GM12878 (cell line): ENCODE results near the gene RBSN. TPM values are rescaled to one million over a fixed set of nuclear protein-coding genes. Genes with fewer than 3 reads are reported as not detected.
A peak's percentile ranks its signal among the peaks of the same experiment; 100 is the strongest.

Experiments used
- BCL11A ChIP-seq: IDR thresholded peaks from 2 replicates; pipeline ENCODE4 v1.6.1; 2011; ENCODE audit warnings: low read depth, low read length
- BMI1 ChIP-seq: fragments of 450-650 bp; IDR thresholded peaks from 2 replicates; pipeline ENCODE4 v1.6.1; 2016; ENCODE audit warnings: mild to moderate bottlenecking, moderate library complexity, borderline replicate concordance
- CBX5 ChIP-seq: sonication (generic); IDR thresholded peaks from 2 replicates; pipeline ENCODE4 v1.6.1; 2016; ENCODE audit warnings: low read depth, moderate library complexity, mild to moderate bottlenecking, inconsistent platforms
- CREB1 ChIP-seq: IDR thresholded peaks from 2 replicates; pipeline ENCODE4 v1.6.1; 2012; ENCODE audit warnings: low read depth, mild to moderate bottlenecking, inconsistent platforms
- IRF4 ChIP-seq: IDR thresholded peaks from 2 replicates; pipeline ENCODE4 v1.6.1; 2011; ENCODE audit warnings: low read depth, low read length
- JUNB ChIP-seq: IDR thresholded peaks from 2 replicates; pipeline ENCODE4 v1.6.1; 2016; ENCODE audit warnings: antibody characterized with exemption, mild to moderate bottlenecking
- MEF2B ChIP-seq: fragments of 450-650 bp; IDR thresholded peaks from 2 replicates; pipeline ENCODE4 v1.6.1; 2018; ENCODE audit warnings: mild to moderate bottlenecking, moderate library complexity; ENCODE audit not compliant: partially characterized antibody, poor library complexity, severe bottlenecking
- MTA3 ChIP-seq: IDR thresholded peaks from 2 replicates; pipeline ENCODE4 v1.6.1; 2012; ENCODE audit warnings: low read length, inconsistent platforms, borderline replicate concordance
- MXI1 ChIP-seq: fragments of 150-350 bp; IDR thresholded peaks from 2 replicates; pipeline ENCODE4 v1.6.1; 2011; ENCODE audit warnings: low read depth, mild to moderate bottlenecking, inconsistent platforms, low read length, improper control_type of control experiment
- MYC ChIP-seq: IDR thresholded peaks from 2 replicates; pipeline ENCODE4 v1.6.1; 2011; ENCODE audit warnings: mild to moderate bottlenecking, low read length, moderate library complexity, inconsistent platforms; ENCODE audit not compliant: insufficient read depth, insufficient replicate concordance, insufficient read length, severe bottlenecking
- NFIC ChIP-seq: IDR thresholded peaks from 2 replicates; pipeline ENCODE4 v1.6.1; 2012; ENCODE audit warnings: low read depth, mild to moderate bottlenecking, inconsistent platforms, low read length, moderate library complexity
- NR2C2 ChIP-seq: IDR thresholded peaks from 2 replicates; pipeline ENCODE4 v1.6.1; 2011; ENCODE audit warnings: borderline replicate concordance, low read depth; ENCODE audit not compliant: control insufficient read depth, insufficient read length
- PAX5 ChIP-seq: IDR thresholded peaks from 2 replicates; pipeline ENCODE4 v1.6.1; 2011; ENCODE audit warnings: low read depth, low read length, borderline replicate concordance
- RFX5 ChIP-seq: IDR thresholded peaks from 2 replicates; pipeline ENCODE4 v1.6.1; 2011; ENCODE audit warnings: low read depth, low read length, improper control_type of control experiment
- SPI1 ChIP-seq: IDR thresholded peaks from 2 replicates; pipeline ENCODE4 v1.6.1; 2011; ENCODE audit warnings: low read depth, mild to moderate bottlenecking, low read length, moderate library complexity, borderline replicate concordance; ENCODE audit not compliant: insufficient read depth
- SREBF1 ChIP-seq: IDR thresholded peaks from 2 replicates; pipeline ENCODE4 v1.6.1; 2012; ENCODE audit warnings: mild to moderate bottlenecking, low read length
- STAT3 ChIP-seq: IDR thresholded peaks from 2 replicates; pipeline ENCODE4 v1.6.1; 2011; ENCODE audit warnings: low read depth, low read length, improper control_type of control experiment
- ZNF217 ChIP-seq: fragments of 450-650 bp; IDR thresholded peaks from 2 replicates; pipeline ENCODE4 v1.6.1; 2017; ENCODE audit warnings: antibody characterized with exemption, mild to moderate bottlenecking
- ZNF24 ChIP-seq: fragments of 450-650 bp; IDR thresholded peaks from 2 replicates; pipeline ENCODE4 v1.6.1; 2017; ENCODE audit warnings: antibody characterized with exemption, mild to moderate bottlenecking
- polyA plus RNA-seq, 11 experiments: library from polyadenylated mRNA; depleted of rRNA in 4 of 11; unstranded in 6 of 11; stranded (reverse) in 5 of 11; fragments of >200 nt; fragmentation: Nextera tagmentation in 4 of 11; fragmentation: Illumina TruSeq in 1 of 11; extraction: Ambion mirVana in 4 of 11; extraction: Trizol in 1 of 11; gene quantifications; 1 replicate in 1 of 11; 2 replicates in 10 of 11; pipeline versions ENCODE4 v1.2.1 to v1.2.3, GENCODE V29; 2011 to 2016; ENCODE audit warnings: inconsistent platforms in 2 of 11, missing spikeins in 2 of 11, low read depth in 1 of 11
- total RNA-seq, 4 experiments: library from RNA; depleted of rRNA in 3 of 4; stranded (reverse); fragments of >200 nt in 3 of 4; fragmentation: Illumina TruSeq in 1 of 4; extraction: Trizol in 1 of 4; gene quantifications; 2 replicates each; pipeline versions ENCODE4 v1.2.1 to v1.2.3, GENCODE V29; 2013 to 2021
- TF ChIP-seq, protein P1 (sequence below): fragments of 450-650 bp; IDR thresholded peaks from 2 replicates; pipeline ENCODE4 v1.6.1; 2016; ENCODE audit warnings: mild to moderate bottlenecking, moderate library complexity, borderline replicate concordance
- TF ChIP-seq, protein P2 (sequence below): fragments of 450-650 bp; IDR thresholded peaks from 2 replicates; pipeline ENCODE4 v1.6.1; 2018; ENCODE audit warnings: borderline replicate concordance, mild to moderate bottlenecking; ENCODE audit not compliant: partially characterized antibody
- TF ChIP-seq, protein P3 (sequence below): fragments of 450-650 bp; IDR thresholded peaks from 2 replicates; pipeline ENCODE4 v1.6.1; 2017; ENCODE audit warnings: mild to moderate bottlenecking, low read depth, inconsistent platforms; ENCODE audit not compliant: poor library complexity, severe bottlenecking

RBSN gene
- total and polyA plus RNA-seq, 10 of the 15 experiments (the other 5 are each of a cell fraction or from before 2014, with no cell fraction given), result 2.0 to 17.5 (median 10.5) TPM

DNA sequence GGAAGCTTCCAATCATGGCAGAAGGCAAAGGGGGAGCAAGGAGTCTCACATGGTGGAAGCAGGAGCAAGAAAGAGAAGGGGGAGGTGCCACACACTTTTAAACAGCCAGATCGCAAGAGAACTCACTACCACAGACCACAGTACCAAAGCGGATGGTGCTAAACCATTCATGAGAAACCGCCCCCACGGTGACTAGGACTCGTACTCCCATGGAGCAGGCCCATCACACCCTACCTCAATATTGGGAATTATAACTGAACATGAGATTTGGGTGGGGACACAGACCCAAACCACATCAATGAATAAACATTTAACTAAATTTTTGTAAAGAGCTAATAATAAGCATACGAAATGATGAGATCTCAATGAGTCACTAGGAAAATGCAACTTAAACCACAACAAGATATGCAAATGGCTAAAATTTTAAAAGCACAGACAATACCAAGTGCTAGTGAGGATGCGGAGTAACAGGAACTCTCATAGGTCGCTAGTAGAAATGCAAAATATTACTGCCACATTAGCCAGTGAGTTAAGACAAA, 43.9 kb downstream of the RBSN start (continued):
- TF ChIP-seq, protein P1, sequence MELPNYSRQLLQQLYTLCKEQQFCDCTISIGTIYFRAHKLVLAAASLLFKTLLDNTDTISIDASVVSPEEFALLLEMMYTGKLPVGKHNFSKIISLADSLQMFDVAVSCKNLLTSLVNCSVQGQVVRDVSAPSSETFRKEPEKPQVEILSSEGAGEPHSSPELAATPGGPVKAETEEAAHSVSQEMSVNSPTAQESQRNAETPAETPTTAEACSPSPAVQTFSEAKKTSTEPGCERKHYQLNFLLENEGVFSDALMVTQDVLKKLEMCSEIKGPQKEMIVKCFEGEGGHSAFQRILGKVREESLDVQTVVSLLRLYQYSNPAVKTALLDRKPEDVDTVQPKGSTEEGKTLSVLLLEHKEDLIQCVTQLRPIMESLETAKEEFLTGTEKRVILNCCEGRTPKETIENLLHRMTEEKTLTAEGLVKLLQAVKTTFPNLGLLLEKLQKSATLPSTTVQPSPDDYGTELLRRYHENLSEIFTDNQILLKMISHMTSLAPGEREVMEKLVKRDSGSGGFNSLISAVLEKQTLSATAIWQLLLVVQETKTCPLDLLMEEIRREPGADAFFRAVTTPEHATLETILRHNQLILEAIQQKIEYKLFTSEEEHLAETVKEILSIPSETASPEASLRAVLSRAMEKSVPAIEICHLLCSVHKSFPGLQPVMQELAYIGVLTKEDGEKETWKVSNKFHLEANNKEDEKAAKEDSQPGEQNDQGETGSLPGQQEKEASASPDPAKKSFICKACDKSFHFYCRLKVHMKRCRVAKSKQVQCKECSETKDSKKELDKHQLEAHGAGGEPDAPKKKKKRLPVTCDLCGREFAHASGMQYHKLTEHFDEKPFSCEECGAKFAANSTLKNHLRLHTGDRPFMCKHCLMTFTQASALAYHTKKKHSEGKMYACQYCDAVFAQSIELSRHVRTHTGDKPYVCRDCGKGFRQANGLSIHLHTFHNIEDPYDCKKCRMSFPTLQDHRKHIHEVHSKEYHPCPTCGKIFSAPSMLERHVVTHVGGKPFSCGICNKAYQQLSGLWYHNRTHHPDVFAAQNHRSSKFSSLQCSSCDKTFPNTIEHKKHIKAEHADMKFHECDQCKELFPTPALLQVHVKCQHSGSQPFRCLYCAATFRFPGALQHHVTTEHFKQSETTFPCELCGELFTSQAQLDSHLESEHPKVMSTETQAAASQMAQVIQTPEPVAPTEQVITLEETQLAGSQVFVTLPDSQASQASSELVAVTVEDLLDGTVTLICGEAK, result no peak
- TF ChIP-seq BMI1, result no peak
- TF ChIP-seq BCL11A, result peak; percentile 61; the same call in 1 of the 2 replicates
- TF ChIP-seq SPI1, result no peak
- TF ChIP-seq RFX5, result no peak
- TF ChIP-seq, protein P2, sequence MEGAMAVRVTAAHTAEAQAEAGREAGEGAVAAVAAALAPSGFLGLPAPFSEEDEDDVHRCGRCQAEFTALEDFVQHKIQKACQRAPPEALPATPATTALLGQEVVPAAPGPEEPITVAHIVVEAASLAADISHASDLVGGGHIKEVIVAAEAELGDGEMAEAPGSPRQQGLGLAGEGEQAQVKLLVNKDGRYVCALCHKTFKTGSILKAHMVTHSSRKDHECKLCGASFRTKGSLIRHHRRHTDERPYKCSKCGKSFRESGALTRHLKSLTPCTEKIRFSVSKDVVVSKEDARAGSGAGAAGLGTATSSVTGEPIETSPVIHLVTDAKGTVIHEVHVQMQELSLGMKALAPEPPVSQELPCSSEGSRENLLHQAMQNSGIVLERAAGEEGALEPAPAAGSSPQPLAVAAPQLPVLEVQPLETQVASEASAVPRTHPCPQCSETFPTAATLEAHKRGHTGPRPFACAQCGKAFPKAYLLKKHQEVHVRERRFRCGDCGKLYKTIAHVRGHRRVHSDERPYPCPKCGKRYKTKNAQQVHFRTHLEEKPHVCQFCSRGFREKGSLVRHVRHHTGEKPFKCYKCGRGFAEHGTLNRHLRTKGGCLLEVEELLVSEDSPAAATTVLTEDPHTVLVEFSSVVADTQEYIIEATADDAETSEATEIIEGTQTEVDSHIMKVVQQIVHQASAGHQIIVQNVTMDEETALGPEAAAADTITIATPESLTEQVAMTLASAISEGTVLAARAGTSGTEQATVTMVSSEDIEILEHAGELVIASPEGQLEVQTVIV, result no peak
- TF ChIP-seq PAX5, result peak; percentile 70; the same call in 1 of the 2 replicates
- TF ChIP-seq MEF2B, result peak; percentile 66
- no peak for TF ChIP-seq SREBF1
- no peak for TF ChIP-seq STAT3
- peak; percentile 48 for TF ChIP-seq JUNB
- peak; percentile 85 for TF ChIP-seq CBX5
- peak; percentile 50 for TF ChIP-seq NFIC
- TF ChIP-seq, protein P3, sequence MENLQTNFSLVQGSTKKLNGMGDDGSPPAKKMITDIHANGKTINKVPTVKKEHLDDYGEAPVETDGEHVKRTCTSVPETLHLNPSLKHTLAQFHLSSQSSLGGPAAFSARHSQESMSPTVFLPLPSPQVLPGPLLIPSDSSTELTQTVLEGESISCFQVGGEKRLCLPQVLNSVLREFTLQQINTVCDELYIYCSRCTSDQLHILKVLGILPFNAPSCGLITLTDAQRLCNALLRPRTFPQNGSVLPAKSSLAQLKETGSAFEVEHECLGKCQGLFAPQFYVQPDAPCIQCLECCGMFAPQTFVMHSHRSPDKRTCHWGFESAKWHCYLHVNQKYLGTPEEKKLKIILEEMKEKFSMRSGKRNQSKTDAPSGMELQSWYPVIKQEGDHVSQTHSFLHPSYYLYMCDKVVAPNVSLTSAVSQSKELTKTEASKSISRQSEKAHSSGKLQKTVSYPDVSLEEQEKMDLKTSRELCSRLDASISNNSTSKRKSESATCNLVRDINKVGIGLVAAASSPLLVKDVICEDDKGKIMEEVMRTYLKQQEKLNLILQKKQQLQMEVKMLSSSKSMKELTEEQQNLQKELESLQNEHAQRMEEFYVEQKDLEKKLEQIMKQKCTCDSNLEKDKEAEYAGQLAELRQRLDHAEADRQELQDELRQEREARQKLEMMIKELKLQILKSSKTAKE, result peak; percentile 56
- TF ChIP-seq ZNF24, result no peak
- TF ChIP-seq IRF4, result no peak
- 0 out of 2 replicates have a peak, but pooled peaks have one; percentile 55 for TF ChIP-seq ZNF217
- TF ChIP-seq NR2C2, result no peak
- TF ChIP-seq MYC, result no peak
- TF ChIP-seq MTA3, result 0 out of 2 replicates have a peak, but pooled peaks have one; percentile 24
- no peak for TF ChIP-seq MXI1
- TF ChIP-seq CREB1, result no peak
